ENCODE results near the gene ARRB1.
A peak's percentile ranks its signal among the peaks of the same experiment; 100 is the strongest.

ARRB1 gene

DNA sequence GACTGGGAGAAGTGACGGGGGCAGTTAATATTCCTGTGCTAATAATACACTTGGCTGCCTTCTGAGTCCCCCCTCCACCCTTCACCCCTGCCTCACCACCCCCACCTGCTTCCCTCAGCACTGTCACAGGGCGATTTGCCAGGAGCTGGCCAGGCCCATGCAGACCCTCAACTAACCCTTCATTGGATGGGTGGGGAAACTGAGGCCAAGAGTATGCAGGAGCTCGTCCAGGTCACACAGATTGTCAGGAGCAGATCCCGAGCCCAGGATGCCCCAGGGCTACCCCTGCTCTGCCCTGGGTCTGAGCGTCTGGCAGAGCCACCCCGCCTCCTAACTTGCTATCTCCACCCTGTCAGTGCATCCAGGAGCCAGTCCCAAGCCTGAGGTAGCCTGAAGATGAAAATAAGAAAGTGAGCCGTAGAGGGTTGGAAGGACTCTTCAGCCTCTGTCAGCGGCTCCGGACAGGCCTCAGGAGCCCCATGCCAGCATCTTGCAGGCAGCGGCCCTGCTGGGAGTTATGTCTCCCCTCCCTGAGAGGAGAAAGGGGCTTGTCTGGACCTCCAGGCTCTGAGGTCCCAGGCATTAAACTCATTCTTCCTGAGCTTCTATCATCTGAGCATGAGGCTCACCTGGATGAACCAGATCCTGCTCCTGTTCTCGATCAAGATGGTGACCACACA, 104.7 kb downstream of the ARRB1 start:
- TF ChIP-seq POLR2AphosphoS5 (IDR thresholded peaks at IDR 0.05; ENCODE audit: low read depth, low read length) = no peak
- no peak for TF ChIP-seq TAF1 (IDR thresholded peaks at IDR 0.05; ENCODE audit: borderline replicate concordance, low read depth, low read length)
- TF ChIP-seq POLR2A (IDR thresholded peaks at IDR 0.05; ENCODE audit: low read depth, low read length) = no peak
- FAIRE-seq = no peak
- DNase-seq (ENCODE audit: insufficient read length) = no peak

- FAIRE-seq (no peak), DNase-seq (ENCODE audit: insufficient read length) (no peak)
- TF ChIP-seq POLR2A (IDR thresholded peaks at IDR 0.05; ENCODE audit: low read depth, low read length) = no peak
- no peak for TF ChIP-seq TAF1 (IDR thresholded peaks at IDR 0.05; ENCODE audit: borderline replicate concordance, low read depth, low read length)
- no peak for TF ChIP-seq POLR2AphosphoS5 (IDR thresholded peaks at IDR 0.05; ENCODE audit: low read depth, low read length)
Measured at GRCh38 chr11:75246006-75246670, 105.3 kb downstream of the ARRB1 start.

DNA sequence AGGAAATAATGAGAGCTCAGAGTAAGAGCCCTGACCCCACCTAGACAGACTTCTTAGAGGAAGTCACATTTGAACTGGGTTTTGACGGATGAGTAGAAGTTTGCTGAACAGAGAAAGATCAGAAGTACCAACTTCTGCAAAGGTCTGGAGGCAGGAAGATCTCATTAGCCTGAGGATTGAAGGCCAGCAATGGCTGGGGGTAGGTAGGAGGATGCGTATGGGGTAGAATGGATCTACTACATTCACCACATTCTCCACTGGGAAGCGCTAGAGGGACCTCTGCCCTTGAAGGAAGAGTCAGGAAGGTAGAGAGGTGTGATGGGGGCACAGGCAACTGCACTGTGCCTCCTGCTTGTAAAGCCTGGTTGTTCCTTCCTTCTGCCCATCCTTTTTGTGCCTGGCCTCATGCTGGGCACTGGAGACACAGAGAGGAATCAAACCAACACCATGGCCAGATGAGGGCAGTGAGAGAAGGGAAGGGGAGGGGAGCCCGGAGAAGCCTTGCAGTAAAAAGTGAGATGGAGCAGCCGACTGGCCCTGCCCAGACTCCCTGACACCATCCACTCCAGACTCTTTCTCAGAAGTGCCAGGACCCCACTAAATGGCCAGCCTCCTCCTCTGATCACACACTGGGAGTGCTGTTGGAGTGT, 106.0 kb downstream of the ARRB1 start:
- DNase-seq (ENCODE audit: insufficient read length) (no peak), FAIRE-seq (no peak)
- TF ChIP-seq POLR2A (IDR thresholded peaks at IDR 0.05; ENCODE audit: low read depth, low read length) (no peak), POLR2AphosphoS5 (IDR thresholded peaks at IDR 0.05; ENCODE audit: low read depth, low read length) (no peak), TAF1 (IDR thresholded peaks at IDR 0.05; ENCODE audit: borderline replicate concordance, low read depth, low read length) (no peak)

GRCh38 chr11:75244052-75244814, 107.2 kb downstream of the ARRB1 start:
- no peak for TF ChIP-seq TAF1 (IDR thresholded peaks at IDR 0.05; ENCODE audit: borderline replicate concordance, low read depth, low read length)
- TF ChIP-seq POLR2A (IDR thresholded peaks at IDR 0.05; ENCODE audit: low read depth, low read length) = no peak
- no peak for TF ChIP-seq POLR2AphosphoS5 (IDR thresholded peaks at IDR 0.05; ENCODE audit: low read depth, low read length)
- DNase-seq (ENCODE audit: insufficient read length) = no peak
- no peak for FAIRE-seq

DNA sequence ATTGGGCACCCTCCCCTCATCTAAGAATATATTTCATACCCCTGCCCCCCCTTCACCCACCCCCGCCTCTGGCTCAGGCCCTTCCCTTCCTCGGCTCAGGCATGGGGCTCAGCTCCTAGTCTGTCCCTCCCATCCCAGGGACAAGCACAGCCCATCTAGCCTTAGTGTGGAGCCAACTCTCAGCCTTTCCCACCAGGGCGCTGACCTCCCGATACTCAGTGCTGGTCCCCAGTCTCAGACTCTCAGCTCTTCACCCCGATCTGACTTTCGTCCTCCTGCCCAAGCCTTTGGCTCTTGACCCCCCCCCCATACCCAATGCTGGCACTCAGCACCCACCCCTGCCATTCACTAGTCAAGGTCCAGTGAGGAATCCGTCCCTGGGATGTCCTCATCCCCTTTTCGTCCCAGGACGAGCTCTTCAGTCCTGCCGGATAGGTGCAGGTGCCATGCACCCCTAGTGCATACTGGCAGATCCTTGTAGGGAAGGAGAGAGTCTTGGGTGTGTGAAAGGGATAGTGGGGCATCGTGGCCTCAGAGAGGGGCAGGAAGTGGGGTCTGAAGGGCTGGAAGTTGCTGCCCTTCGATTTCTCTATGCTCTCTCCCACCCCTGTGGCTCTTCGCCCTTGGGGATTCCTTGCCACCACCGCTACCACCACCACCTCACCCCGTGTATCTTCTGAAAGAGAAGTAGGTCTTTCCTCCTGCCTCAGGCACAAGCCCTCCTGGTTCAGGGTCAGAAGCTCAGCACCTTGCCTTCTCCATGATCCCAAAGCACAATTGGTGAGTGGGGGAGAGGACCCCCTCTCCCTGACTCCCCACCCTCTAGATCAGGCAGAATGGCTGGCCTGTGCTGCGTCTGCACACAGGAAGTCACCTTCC, 108.5 kb downstream of the ARRB1 start:
- no peak for FAIRE-seq
- TF ChIP-seq TAF1 (IDR thresholded peaks at IDR 0.05; ENCODE audit: borderline replicate concordance, low read depth, low read length) (no peak), POLR2A (IDR thresholded peaks at IDR 0.05; ENCODE audit: low read depth, low read length) (no peak), POLR2AphosphoS5 (IDR thresholded peaks at IDR 0.05; ENCODE audit: low read depth, low read length) (no peak)
- DNase-seq (ENCODE audit: insufficient read length) = no peak

- FAIRE-seq (no peak), DNase-seq (ENCODE audit: insufficient read length) (no peak)
- no peak for TF ChIP-seq TAF1 (IDR thresholded peaks at IDR 0.05; ENCODE audit: borderline replicate concordance, low read depth, low read length)
- TF ChIP-seq POLR2A (IDR thresholded peaks at IDR 0.05; ENCODE audit: low read depth, low read length) = no peak
- TF ChIP-seq POLR2AphosphoS5 (IDR thresholded peaks at IDR 0.05; ENCODE audit: low read depth, low read length) = no peak
Measured at GRCh38 chr11:75241906-75242644, 109.4 kb downstream of the ARRB1 start.

- peak; percentile 99 for FAIRE-seq
- peak; percentile 97 for DNase-seq (ENCODE audit: insufficient read length)
Measured at GRCh38 chr11:75241036-75241905, 110.2 kb downstream of the ARRB1 start.

DNA sequence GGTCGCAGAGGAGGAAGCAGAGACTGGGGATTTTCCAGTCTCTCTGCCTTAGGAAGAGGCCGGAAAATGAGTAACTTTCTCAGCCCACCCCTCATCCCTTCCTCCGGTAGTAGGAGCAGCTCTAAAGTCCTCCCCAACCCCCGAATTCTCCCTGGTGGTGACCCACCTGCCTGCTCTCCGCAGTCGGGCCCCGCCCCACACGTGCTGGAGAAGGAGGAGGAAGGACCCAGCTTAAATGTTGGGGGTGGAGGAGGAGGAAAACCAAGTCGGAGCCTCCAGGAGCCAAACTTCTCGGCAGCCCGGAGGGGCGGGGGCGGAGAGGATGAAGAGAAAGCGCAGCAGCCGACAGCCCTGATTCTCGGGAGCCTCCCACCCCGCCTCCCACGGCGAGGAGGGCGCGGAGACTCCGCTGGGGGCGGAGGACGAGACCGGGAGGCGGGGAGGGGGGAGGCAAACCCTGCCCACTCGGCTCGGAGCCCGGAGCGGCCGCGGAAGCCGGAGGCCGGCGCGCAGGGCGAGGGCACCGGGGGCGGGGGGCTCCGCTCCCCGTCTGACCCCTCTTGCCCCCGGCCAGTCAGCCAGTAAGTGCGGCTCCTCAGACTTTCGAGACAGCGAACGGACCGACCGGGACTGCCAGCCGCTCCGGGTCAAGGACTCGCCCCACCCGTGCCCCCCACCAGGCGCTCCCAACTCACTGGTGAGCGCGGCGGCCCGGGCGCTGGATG, 111.0 kb downstream of the ARRB1 start, which contains the start of gene TPBGL:
TPBGL (plus strand) TSS at position 464 of the 725 bp plus-strand sequence. CDS start 276 bp downstream, outside the sequence.
- no peak for TF ChIP-seq POLR2A (IDR thresholded peaks at IDR 0.05; ENCODE audit: low read depth, low read length)
- no peak for TF ChIP-seq POLR2AphosphoS5 (IDR thresholded peaks at IDR 0.05; ENCODE audit: low read depth, low read length)
- no peak for TF ChIP-seq TAF1 (IDR thresholded peaks at IDR 0.05; ENCODE audit: borderline replicate concordance, low read depth, low read length)
- DNase-seq (ENCODE audit: insufficient read length) = no peak
- no peak for FAIRE-seq

More at GRCh38 chr11:75241036-75241905, 110.2 kb downstream of the ARRB1 start:
- TF ChIP-seq TAF1 (IDR thresholded peaks at IDR 0.05; ENCODE audit: borderline replicate concordance, low read depth, low read length) = no peak
- no peak for TF ChIP-seq POLR2AphosphoS5 (IDR thresholded peaks at IDR 0.05; ENCODE audit: low read depth, low read length)
- TF ChIP-seq POLR2A (IDR thresholded peaks at IDR 0.05; ENCODE audit: low read depth, low read length) = no peak

Measured in GM12892 (cell line).